Measurements from ENCODE around the gene ACTN1.

ACTN1 gene

DNA sequence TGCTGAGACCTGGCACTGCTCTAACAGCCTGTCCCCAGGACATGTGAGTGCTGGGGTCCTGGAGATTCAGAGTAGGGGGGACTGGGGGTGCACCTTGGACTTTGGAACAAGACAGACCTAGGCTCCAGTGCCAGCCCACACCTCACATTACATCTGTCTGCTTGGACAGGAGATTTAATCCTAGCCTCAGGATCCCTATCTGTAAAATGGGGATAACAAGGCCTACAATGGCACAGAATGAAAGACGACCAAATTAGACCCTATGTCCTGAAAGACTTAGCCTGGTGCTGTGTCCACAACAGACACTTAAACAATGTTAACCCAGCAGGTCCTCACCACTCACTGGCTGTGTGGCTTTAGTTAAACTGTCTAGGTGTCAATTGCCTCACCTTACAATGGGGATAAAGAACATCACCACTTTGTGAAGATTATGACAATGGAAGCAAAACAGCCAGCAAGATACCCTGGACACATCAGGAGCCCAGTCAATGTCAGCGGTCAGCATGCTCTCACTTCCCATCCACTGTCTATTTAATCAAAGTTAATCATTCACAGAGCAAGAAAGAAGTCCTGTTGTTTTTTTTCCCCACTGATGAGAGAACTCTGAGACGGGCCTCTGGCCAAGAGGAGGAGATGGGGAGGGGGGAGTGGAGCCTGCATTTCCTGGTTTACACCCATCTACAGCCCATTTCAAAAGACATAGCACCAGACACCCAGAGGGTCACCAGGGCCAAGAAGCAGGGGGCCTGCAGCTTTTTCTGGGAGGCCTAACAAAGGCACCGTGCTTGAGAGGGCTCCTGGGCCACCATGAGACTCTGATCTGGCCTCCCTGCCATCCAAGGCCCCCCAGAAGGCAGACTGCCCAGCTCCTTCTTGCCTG lies 40.6 kb downstream of the ACTN1 start:
- no peak for TF ChIP-seq ZNF274 (IDR thresholded peaks at IDR 0.05; ENCODE audit: low read depth, low read length)
- no peak for TF ChIP-seq YY1 (IDR thresholded peaks at IDR 0.05; ENCODE audit: insufficient read depth, insufficient read length)
- TF ChIP-seq SUZ12 (IDR thresholded peaks at IDR 0.05; ENCODE audit: extremely low read depth, insufficient read depth, insufficient read length): no peak
- no peaks in the 10 kb centered on the region for H3K27me3 ChIP-seq (ENCODE audit: insufficient read depth, insufficient read length)
- H3K4me1 ChIP-seq (ENCODE audit: insufficient read depth, insufficient read length): peaks cover 15% of the 10 kb centered on the region
- H3K9ac ChIP-seq (ENCODE audit: insufficient read length, low read depth): no peak overlapping the region
- H3K36me3 ChIP-seq (ENCODE audit: insufficient read depth, insufficient read length, low read length): peaks cover 52% of the 10 kb centered on the region
- H3K4me3 ChIP-seq (ENCODE audit: insufficient read length, low read depth): no peak overlapping the region
- DNase-seq (ENCODE audit: low read depth, low spot score): no peak
- no peaks in the 10 kb centered on the region for H3K9me3 ChIP-seq (ENCODE audit: insufficient read depth, low read length)

DNA sequence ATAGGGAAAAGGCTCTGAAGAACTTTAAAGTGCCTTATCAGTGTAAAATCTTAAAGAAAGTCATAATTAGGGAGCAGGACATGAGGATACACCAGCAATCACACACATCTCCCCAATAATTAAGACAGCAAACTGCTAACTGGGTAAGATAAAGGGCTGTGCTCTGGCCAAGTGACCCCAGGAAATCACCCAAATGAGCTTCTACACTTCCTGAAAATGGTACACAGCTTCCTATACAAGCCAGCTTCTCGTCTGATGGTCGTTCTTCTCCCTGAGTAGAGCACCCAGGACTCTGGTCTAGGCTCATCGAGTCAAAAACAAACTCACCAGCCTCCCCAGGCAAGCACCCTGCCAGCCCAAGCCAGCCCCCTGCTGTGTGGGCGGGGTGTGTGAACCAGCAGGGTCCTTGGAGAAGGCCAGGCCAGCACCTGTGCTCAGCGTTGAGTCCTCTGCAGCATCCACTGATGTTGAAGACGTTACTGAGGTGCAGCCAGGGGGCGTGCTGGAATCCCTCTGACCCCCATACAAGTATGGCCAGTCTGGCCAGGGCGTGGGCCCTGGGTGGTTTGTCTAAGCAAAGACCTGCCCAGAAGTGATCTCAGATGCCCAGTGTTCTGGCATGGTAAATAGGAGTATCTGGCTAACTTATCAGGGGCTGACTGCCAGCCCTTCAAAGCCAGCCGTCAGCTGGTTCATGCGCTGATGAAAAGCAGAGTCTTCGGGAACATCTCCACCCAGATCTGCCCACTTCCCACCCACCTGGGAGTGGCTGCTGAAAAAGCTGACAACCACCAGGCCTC lies 41.4 kb downstream of the ACTN1 start:
- Histone ChIP-seq H3K9ac (ENCODE audit: insufficient read length, low read depth) (no peak overlapping the region), H3K9me3 (ENCODE audit: insufficient read depth, low read length) (no peaks in the 10 kb centered on the region), H3K27me3 (ENCODE audit: insufficient read depth, insufficient read length) (no peaks in the 10 kb centered on the region), H3K4me1 (ENCODE audit: insufficient read depth, insufficient read length) (peaks cover 8% of the 10 kb centered on the region), H3K4me3 (ENCODE audit: insufficient read length, low read depth) (no peak overlapping the region), H3K36me3 (ENCODE audit: insufficient read depth, insufficient read length, low read length) (peaks cover 45% of the 10 kb centered on the region)
- DNase-seq (ENCODE audit: low read depth, low spot score): no peak
- TF ChIP-seq ZNF274 (IDR thresholded peaks at IDR 0.05; ENCODE audit: low read depth, low read length): no peak
- TF ChIP-seq YY1 (IDR thresholded peaks at IDR 0.05; ENCODE audit: insufficient read depth, insufficient read length): no peak
- TF ChIP-seq SUZ12 (IDR thresholded peaks at IDR 0.05; ENCODE audit: extremely low read depth, insufficient read depth, insufficient read length): no peak

DNA sequence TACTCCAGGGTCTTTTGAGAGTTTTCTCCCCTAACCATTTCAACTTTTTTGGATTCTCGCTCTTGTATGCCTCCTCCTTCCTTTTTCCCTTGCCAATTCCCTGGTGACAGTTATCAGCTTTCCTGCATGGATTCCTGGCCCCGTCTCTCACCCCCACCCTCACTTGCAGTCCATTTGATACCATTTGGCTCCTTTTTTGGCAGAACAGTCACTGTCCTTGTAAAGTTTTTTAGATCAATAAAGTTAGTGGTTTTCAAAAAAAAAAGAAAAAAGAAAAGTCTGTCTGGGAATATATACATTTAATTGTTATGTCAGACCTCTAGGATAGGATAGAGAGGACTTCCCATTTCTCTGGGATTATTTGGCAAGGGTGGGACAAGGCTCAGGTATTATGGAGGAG lies 42.1 kb downstream of the ACTN1 start:
- no peak overlapping the region for H3K4me3 ChIP-seq (ENCODE audit: insufficient read length, low read depth)
- TF ChIP-seq YY1 (IDR thresholded peaks at IDR 0.05; ENCODE audit: insufficient read depth, insufficient read length) (no peak), SUZ12 (IDR thresholded peaks at IDR 0.05; ENCODE audit: extremely low read depth, insufficient read depth, insufficient read length) (no peak), ZNF274 (IDR thresholded peaks at IDR 0.05; ENCODE audit: low read depth, low read length) (no peak)
- H3K27me3 ChIP-seq (ENCODE audit: insufficient read depth, insufficient read length): no peaks in the 10 kb centered on the region
- no peaks in the 10 kb centered on the region for H3K9me3 ChIP-seq (ENCODE audit: insufficient read depth, low read length)
- DNase-seq (ENCODE audit: low read depth, low spot score): no peak
- peaks cover 48% of the 10 kb centered on the region for H3K36me3 ChIP-seq (ENCODE audit: insufficient read depth, insufficient read length, low read length)
- H3K4me1 ChIP-seq (ENCODE audit: insufficient read depth, insufficient read length): peaks cover 6% of the 10 kb centered on the region
- no peak overlapping the region for H3K9ac ChIP-seq (ENCODE audit: insufficient read length, low read depth)

DNA sequence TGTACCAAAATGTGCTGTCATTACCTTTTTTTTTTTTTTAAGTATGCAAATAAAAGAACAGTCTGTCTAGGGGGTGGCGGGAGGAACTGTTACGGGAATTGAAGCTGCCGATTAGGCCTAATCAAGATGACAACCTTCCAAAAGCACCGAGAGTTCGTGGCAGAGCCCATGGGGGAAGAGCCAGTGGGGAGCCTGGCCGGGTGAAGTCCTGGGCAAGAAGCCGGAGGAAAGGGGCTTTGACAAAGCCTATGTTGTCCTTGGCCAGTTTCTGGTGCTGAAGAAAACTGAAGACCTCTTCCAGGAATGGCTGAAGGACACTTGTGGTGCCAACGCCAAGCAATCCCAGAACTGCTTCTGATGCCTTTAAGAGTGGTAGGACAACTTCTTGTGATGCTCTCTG lies 42.6 kb downstream of the ACTN1 start:
- TF ChIP-seq YY1 (IDR thresholded peaks at IDR 0.05; ENCODE audit: insufficient read depth, insufficient read length) (no peak), SUZ12 (IDR thresholded peaks at IDR 0.05; ENCODE audit: extremely low read depth, insufficient read depth, insufficient read length) (no peak), ZNF274 (IDR thresholded peaks at IDR 0.05; ENCODE audit: low read depth, low read length) (no peak)
- Histone ChIP-seq H3K4me1 (ENCODE audit: insufficient read depth, insufficient read length) (peaks cover 6% of the 10 kb centered on the region), H3K36me3 (ENCODE audit: insufficient read depth, insufficient read length, low read length) (peaks cover 51% of the 10 kb centered on the region), H3K9ac (ENCODE audit: insufficient read length, low read depth) (no peak overlapping the region), H3K4me3 (ENCODE audit: insufficient read length, low read depth) (no peak overlapping the region), H3K9me3 (ENCODE audit: insufficient read depth, low read length) (no peaks in the 10 kb centered on the region), H3K27me3 (ENCODE audit: insufficient read depth, insufficient read length) (no peaks in the 10 kb centered on the region)
- DNase-seq (ENCODE audit: low read depth, low spot score): no peak

DNA sequence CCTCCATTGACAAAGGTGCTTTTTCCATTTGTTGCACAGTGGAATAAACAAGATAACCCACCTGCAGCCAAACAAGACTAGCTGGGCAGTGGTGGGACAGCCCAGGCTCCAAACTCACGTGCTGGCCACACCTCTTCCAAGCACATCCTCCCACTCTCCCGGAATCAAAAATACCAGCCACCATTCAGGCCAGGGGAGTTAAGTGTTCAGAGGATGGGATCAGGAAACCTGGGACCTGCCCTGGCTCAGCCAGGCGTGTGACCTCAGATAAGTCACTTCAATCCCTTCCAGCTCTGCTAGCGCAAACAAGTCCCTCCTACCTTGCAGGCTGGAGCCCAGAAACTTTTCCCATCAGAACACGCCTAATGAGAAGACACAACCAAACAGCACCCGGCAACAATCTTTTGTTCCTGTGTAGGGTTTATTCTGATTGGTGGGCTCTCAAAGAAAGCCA lies 43.3 kb downstream of the ACTN1 start:
- no peak for DNase-seq (ENCODE audit: low read depth, low spot score)
- no peaks in the 10 kb centered on the region for H3K9me3 ChIP-seq (ENCODE audit: insufficient read depth, low read length)
- peaks cover 58% of the 10 kb centered on the region for H3K36me3 ChIP-seq (ENCODE audit: insufficient read depth, insufficient read length, low read length)
- H3K9ac ChIP-seq (ENCODE audit: insufficient read length, low read depth): no peak overlapping the region
- TF ChIP-seq YY1 (IDR thresholded peaks at IDR 0.05; ENCODE audit: insufficient read depth, insufficient read length) (no peak), ZNF274 (IDR thresholded peaks at IDR 0.05; ENCODE audit: low read depth, low read length) (no peak), SUZ12 (IDR thresholded peaks at IDR 0.05; ENCODE audit: extremely low read depth, insufficient read depth, insufficient read length) (no peak)
- H3K4me1 ChIP-seq (ENCODE audit: insufficient read depth, insufficient read length): peaks cover 6% of the 10 kb centered on the region
- no peaks in the 10 kb centered on the region for H3K27me3 ChIP-seq (ENCODE audit: insufficient read depth, insufficient read length)
- no peak overlapping the region for H3K4me3 ChIP-seq (ENCODE audit: insufficient read length, low read depth)

DNA sequence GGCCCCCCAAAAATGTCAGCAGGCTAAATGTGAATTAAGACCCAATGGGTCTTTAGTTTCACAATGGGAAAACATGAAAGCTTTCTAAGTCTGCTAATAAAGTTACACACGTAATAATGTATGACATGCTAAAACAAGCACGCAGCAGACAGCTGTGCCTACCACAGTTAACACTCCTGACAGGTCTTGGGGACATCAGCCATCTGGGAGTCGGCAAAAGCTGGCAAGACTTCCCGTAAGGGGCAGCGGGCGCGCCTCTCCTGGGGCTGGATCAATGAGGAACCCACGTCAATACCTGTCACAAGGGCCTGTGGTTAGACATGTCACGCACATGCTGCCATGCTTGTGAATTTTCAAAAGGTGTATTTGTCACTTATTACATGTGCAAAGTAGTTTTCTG lies 45.0 kb downstream of the ACTN1 start:
- no peak overlapping the region for H3K9ac ChIP-seq (ENCODE audit: insufficient read length, low read depth)

DNA sequence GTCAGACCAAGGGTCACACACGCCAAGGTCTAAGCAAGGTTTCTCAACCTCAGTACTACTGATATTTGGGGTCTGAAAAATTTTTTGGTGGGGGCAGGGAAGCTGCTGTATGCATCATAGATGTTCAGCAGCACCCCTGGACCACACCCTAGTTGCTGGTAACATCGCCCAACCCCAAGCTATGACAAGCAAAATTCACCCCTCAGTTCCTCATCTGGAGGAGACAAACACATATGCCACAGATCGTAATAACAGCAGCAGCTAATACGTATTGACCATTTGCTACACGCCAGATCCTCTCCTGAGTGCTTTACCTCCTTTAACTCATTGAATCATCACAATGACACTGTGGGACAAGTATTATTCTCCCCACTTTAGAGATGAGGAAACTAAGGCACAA lies 46.4 kb downstream of the ACTN1 start:
- Histone ChIP-seq H3K36me3 (ENCODE audit: insufficient read depth, insufficient read length, low read length) (peaks cover 63% of the 10 kb centered on the region), H3K4me1 (ENCODE audit: insufficient read depth, insufficient read length) (peaks cover 2% of the 10 kb centered on the region), H3K27me3 (ENCODE audit: insufficient read depth, insufficient read length) (no peaks in the 10 kb centered on the region), H3K9ac (ENCODE audit: insufficient read length, low read depth) (no peak overlapping the region), H3K4me3 (ENCODE audit: insufficient read length, low read depth) (no peak overlapping the region), H3K9me3 (ENCODE audit: insufficient read depth, low read length) (no peaks in the 10 kb centered on the region)
- no peak for DNase-seq (ENCODE audit: low read depth, low spot score)
- no peak for TF ChIP-seq ZNF274 (IDR thresholded peaks at IDR 0.05; ENCODE audit: low read depth, low read length)
- TF ChIP-seq SUZ12 (IDR thresholded peaks at IDR 0.05; ENCODE audit: extremely low read depth, insufficient read depth, insufficient read length): no peak
- no peak for TF ChIP-seq YY1 (IDR thresholded peaks at IDR 0.05; ENCODE audit: insufficient read depth, insufficient read length)

More for the DNA sequence above, 45.0 kb downstream of the ACTN1 start:
- H3K27me3 ChIP-seq (ENCODE audit: insufficient read depth, insufficient read length): no peaks in the 10 kb centered on the region
- H3K4me3 ChIP-seq (ENCODE audit: insufficient read length, low read depth): no peak overlapping the region
- peaks cover 5% of the 10 kb centered on the region for H3K4me1 ChIP-seq (ENCODE audit: insufficient read depth, insufficient read length)
- H3K9me3 ChIP-seq (ENCODE audit: insufficient read depth, low read length): no peaks in the 10 kb centered on the region
- DNase-seq (ENCODE audit: low read depth, low spot score): no peak
- peaks cover 73% of the 10 kb centered on the region for H3K36me3 ChIP-seq (ENCODE audit: insufficient read depth, insufficient read length, low read length)
- no peak for TF ChIP-seq YY1 (IDR thresholded peaks at IDR 0.05; ENCODE audit: insufficient read depth, insufficient read length)
- no peak for TF ChIP-seq ZNF274 (IDR thresholded peaks at IDR 0.05; ENCODE audit: low read depth, low read length)
- TF ChIP-seq SUZ12 (IDR thresholded peaks at IDR 0.05; ENCODE audit: extremely low read depth, insufficient read depth, insufficient read length): no peak

Measured in NT2/D1 (cell line).